Osteocyte (in vitro differentiated cells): Measurements from ENCODE around the gene SLC39A11. TPM values are rescaled to one million over a fixed set of nuclear protein-coding genes. Genes with fewer than 3 reads are reported as not detected.
"Not testable (repeated sequence)": the region's sequence is repeated elsewhere in the genome, so short reads cannot be mapped to it uniquely, and the experiment has no call there.

Source experiments
- DNase-seq: peaks from one replicate; pipeline ENCODE4 v3.0.0; 2021; ENCODE audit warnings: mixed read lengths; ENCODE audit not compliant: unreplicated experiment; ENCODE audit errors: extremely low spot score
- H3K27ac Mint-ChIP-seq: one replicate; pipeline ENCODE4 v1.8.0; 2021; ENCODE audit warnings: mild to moderate bottlenecking, mixed read lengths; ENCODE audit not compliant: unreplicated experiment
- H3K27me3 Mint-ChIP-seq: one replicate; pipeline ENCODE4 v1.8.0; 2021; ENCODE audit warnings: mixed read lengths; ENCODE audit not compliant: unreplicated experiment
- H3K36me3 Mint-ChIP-seq: one replicate; pipeline ENCODE4 v1.8.0; 2021; ENCODE audit warnings: mixed read lengths; ENCODE audit not compliant: unreplicated experiment
- H3K4me1 Mint-ChIP-seq: one replicate; pipeline ENCODE4 v1.8.0; 2021; ENCODE audit warnings: mixed read lengths; ENCODE audit not compliant: unreplicated experiment
- H3K4me3 Mint-ChIP-seq: one replicate; pipeline ENCODE4 v1.8.0; 2021; ENCODE audit warnings: mild to moderate bottlenecking, moderate library complexity, mixed read lengths; ENCODE audit not compliant: unreplicated experiment
- H3K9me3 Mint-ChIP-seq: one replicate; pipeline ENCODE4 v1.8.0; 2021; ENCODE audit warnings: mixed read lengths; ENCODE audit not compliant: unreplicated experiment
- CTCF ChIP-seq: fragments of 200-600 bp; sonication (generic); IDR thresholded peaks from 2 replicates; pipeline ENCODE4 v1.5.0; 2021; ENCODE audit warnings: antibody characterized with exemption, mild to moderate bottlenecking, moderate library complexity
- total RNA-seq: library from RNA; stranded (reverse); gene quantifications from 2 replicates; pipeline ENCODE4 v1.2.1, GENCODE V29; 2021

The SLC39A11 gene
- total RNA-seq, 1 donor from 2014 or later, result 50.2 TPM

GRCh38 chr17:72837335-72837734 lies 255.2 kb downstream of the SLC39A11 start:
- Mint-ChIP-seq H3K27ac (no peak overlapping the region), H3K4me1 (no peaks in the 10 kb centered on the region), H3K36me3 (peaks cover 16% of the 10 kb centered on the region), H3K9me3 (peaks cover 8% of the 10 kb centered on the region), H3K27me3 (no peaks in the 10 kb centered on the region), H3K4me3 (no peak overlapping the region)
- TF ChIP-seq CTCF, result no peak
- no peak for DNase-seq

GRCh38 chr17:72833128-72833765 lies 259.2 kb downstream of the SLC39A11 start:
- no peak for DNase-seq
- no peaks in the 10 kb centered on the region for H3K27me3 Mint-ChIP-seq
- H3K27ac Mint-ChIP-seq, result no peak overlapping the region
- no peak for TF ChIP-seq CTCF
- no peaks in the 10 kb centered on the region for H3K9me3 Mint-ChIP-seq
- H3K4me3 Mint-ChIP-seq, result no peak overlapping the region
- no peaks in the 10 kb centered on the region for H3K4me1 Mint-ChIP-seq
- peaks cover 8% of the 10 kb centered on the region for H3K36me3 Mint-ChIP-seq

- Mint-ChIP-seq H3K4me1 (no peaks in the 10 kb centered on the region), H3K36me3 (peaks cover 9% of the 10 kb centered on the region), H3K9me3 (peaks cover 1% of the 10 kb centered on the region), H3K4me3 (no peak overlapping the region), H3K27me3 (no peaks in the 10 kb centered on the region), H3K27ac (no peak overlapping the region)
- no peak for DNase-seq
- no peak for TF ChIP-seq CTCF
These were observed 260.2 kb downstream of the SLC39A11 start for GRCh38 chr17:72832306-72832705.

GRCh38 chr17:72829883-72830282 lies 262.6 kb downstream of the SLC39A11 start:
- Mint-ChIP-seq H3K4me1 (no peaks in the 10 kb centered on the region), H3K9me3 (peaks cover 10% of the 10 kb centered on the region), H3K27me3 (no peaks in the 10 kb centered on the region), H3K27ac (no peak overlapping the region), H3K36me3 (peaks cover 22% of the 10 kb centered on the region), H3K4me3 (no peak overlapping the region)
- TF ChIP-seq CTCF, result no peak
- DNase-seq, result no peak

GRCh38 chr17:72826602-72827001 lies 265.9 kb downstream of the SLC39A11 start:
- Mint-ChIP-seq H3K36me3 (peaks cover 35% of the 10 kb centered on the region), H3K4me1 (peaks cover 3% of the 10 kb centered on the region), H3K9me3 (peaks cover 10% of the 10 kb centered on the region), H3K4me3 (no peak overlapping the region), H3K27me3 (no peaks in the 10 kb centered on the region), H3K27ac (no peak overlapping the region)
- no peak for DNase-seq
- TF ChIP-seq CTCF, result no peak

GRCh38 chr17:72826059-72826458 lies 266.4 kb downstream of the SLC39A11 start:
- H3K4me3 Mint-ChIP-seq, DNase-seq, H3K4me1 Mint-ChIP-seq, H3K27ac Mint-ChIP-seq, H3K27me3 Mint-ChIP-seq: not testable (repeated sequence)
- H3K9me3 Mint-ChIP-seq, result peaks cover 10% of the 10 kb centered on the region
- H3K36me3 Mint-ChIP-seq, result peaks cover 35% of the 10 kb centered on the region
